Measurements from ENCODE around the gene ARID5B.

GRCh38 chr10:62084451-62084850 is 183.0 kb downstream of the ARID5B start:
- TF ChIP-seq GATA3 (IDR thresholded peaks at IDR 0.05; ENCODE audit: low read depth, low read length), result no peak
- no peak for TF ChIP-seq GATA2 (IDR thresholded peaks at IDR 0.05; ENCODE audit: low read depth, low read length)
